Activated CD4-positive, alpha-beta T cell treated with anti-CD3 and anti-CD28 coated beads for 48 hours (primary cell): ENCODE measurements around the gene GRIN1.
A peak's percentile ranks its signal among the peaks of the same experiment; 100 is the strongest.

Experiments used
- DNase-seq: peaks from one replicate; pipeline ENCODE4 v3.0.0-alpha.2; 2020

The GRIN1 gene

GRCh38 chr9:137138722-137139467 is at the start of gene GRIN1:
Gene GRIN1 (plus strand): TSS chr9:137139154. CDS start chr9:137139487, 333 bp downstream.
- no peak for DNase-seq

GRCh38 chr9:137089232-137089947 is 49.6 kb upstream of the GRIN1 start:
- no peak for DNase-seq

- DNase-seq = peak; percentile 90
Observed at GRCh38 chr9:137095664-137096517, 43.1 kb upstream of the GRIN1 start.

- DNase-seq = no peak
Observed at GRCh38 chr9:137096785-137097546, 42.0 kb upstream of the GRIN1 start.

GRCh38 chr9:137097761-137098462 is 41.0 kb upstream of the GRIN1 start:
- DNase-seq = no peak

- no peak for DNase-seq
Observed at GRCh38 chr9:137099231-137099630, 39.7 kb upstream of the GRIN1 start.

GRCh38 chr9:137103206-137103999 is 35.6 kb upstream of the GRIN1 start:
- DNase-seq = no peak

GRCh38 chr9:137105814-137106661 is 32.9 kb upstream of the GRIN1 start:
- DNase-seq = no peak

- no peak for DNase-seq
Observed at GRCh38 chr9:137106662-137107250, 32.2 kb upstream of the GRIN1 start.

GRCh38 chr9:137107312-137107921 is 31.5 kb upstream of the GRIN1 start:
- no peak for DNase-seq

- no peak for DNase-seq
Observed at GRCh38 chr9:137107982-137108381, 31.0 kb upstream of the GRIN1 start.

- DNase-seq = no peak
Observed at GRCh38 chr9:137108608-137109249, 30.2 kb upstream of the GRIN1 start.

GRCh38 chr9:137109250-137110146 is 29.5 kb upstream of the GRIN1 start:
- no peak for DNase-seq

GRCh38 chr9:137110147-137110910 is 28.6 kb upstream of the GRIN1 start:
- no peak for DNase-seq

- DNase-seq = no peak
Observed at GRCh38 chr9:137110911-137111787, 27.8 kb upstream of the GRIN1 start.
